Stimulated activated CD8-positive, alpha-beta memory T cell treated with anti-CD3 and anti-CD28 coated beads, Interleukin-12 subunit alpha, Interleukin-12 subunit beta, amount 100 ng/mL, for 4 hours (primary cell): Measurements from ENCODE around the gene TPM2.
"Not testable (repeated sequence)": the region's sequence is repeated elsewhere in the genome, so short reads cannot be mapped to it uniquely, and the experiment has no call there.

ENCODE experiments used
- DNase-seq: peaks from one replicate; pipeline ENCODE4 v3.0.0-alpha.2; 2020; ENCODE audit warnings: low read depth

The TPM2 gene

DNA sequence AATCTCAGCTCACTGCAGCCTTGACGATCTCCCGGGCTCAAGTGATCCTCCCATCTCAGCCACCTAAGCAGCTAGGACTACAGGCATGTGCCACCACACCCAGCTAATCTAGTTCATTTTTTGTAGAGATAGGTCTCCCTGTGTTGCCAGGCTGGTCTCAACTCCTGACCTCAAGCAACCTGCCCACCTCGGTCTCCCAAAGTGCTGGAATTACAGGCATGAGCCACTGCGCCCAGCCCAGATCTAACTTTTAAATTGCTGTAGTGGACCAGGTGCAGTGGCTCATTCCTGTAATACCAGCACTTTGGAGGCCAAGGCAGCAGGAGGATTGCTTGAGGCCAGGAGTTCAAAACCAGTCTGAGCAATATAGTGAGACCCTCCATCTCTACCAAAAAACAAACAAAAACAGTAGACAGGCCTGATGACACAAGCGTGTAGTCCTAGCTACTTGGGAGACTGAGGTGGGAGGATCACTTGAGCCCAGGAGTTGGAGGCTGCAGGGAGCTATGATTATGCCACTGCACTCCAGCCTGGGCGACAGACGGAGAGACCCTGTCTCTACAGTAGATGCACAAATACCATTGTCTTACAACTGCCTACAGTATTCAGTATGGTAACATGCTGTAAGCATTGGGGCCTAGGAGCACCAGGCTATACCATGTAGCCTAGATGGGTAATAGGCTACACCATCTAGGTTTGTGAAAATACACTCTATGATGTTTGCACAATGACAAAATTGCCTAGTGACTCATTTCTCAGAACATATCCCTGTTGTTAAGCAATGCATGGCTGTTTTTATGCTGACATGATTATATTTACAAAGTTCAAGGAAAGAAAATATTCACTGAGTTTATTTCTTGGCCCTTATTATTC is 37.5 kb downstream of the TPM2 start:
- no peak for DNase-seq

DNA sequence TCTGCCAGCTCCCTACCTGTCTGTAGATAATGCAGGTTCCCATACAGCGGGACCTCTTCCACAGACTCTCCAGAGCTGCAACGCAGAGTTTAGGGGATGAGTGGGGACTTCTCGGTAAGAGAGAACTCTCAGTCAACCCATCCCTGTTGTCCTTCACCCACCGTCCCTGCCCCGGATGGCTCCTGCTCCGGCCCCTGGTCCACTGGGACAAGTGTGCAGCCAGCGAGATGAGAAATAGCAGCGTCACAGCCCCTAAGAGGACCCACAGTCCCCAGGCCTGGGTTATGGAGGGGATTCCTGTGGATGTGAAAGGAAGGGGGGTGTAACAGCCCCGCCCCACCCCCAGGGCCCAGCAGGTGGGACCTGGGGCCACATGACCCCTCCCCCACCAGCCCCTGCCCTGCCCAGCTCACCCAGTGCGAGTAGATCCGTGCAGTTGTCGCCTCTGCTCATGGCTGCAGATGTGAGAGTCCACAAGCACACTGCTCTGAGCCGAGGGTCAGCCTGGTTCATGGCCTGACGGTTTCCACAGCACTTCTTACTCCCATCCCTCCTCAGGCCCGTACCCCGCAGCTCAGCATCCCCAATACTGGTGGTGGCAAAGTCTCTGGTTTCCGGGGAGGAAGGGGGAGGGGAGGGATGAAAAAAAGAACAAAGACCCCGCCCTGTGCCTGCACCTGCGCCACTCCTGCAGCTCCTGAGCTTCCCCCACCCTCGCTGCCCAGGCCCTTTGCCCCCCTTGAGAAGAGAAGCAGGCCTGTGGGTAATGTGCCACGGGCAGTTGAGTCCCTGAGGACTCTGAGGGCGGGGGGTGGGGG is 39.2 kb downstream of the TPM2 start, which contains the start of gene SIT1:
TSS of gene SIT1 (minus strand) at position 591 of the 818 bp plus-strand sequence. CDS start at position 513, 78 bp downstream.
- DNase-seq, result no peak

GRCh38 chr9:35649431-35650340 is 40.0 kb downstream of the TPM2 start:
- no peak for DNase-seq

GRCh38 chr9:35646533-35647265 is 43.0 kb downstream of the TPM2 start:
- DNase-seq, result peak; percentile 83

GRCh38 chr9:35646153-35646532 is 43.6 kb downstream of the TPM2 start:
- DNase-seq, result no peak

DNA sequence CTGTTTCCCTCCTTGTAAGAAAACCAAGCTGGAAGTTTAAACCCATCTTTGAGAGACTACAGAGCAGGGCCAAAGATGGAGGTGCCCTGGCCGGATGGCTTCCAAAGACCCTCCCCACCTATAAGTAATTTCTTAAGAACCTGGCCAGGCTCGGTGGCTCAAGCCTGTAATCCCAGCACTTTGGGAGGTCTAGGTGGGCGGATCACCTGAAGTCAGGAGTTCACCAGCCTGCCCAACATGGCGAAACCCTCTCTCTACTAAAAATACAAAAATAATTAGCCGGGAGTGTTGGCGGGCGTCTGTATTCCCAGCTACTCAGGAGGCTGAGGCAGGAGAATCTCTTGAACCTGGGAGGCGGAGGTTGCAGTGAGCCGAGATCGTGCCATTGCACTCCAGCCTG is 44.0 kb downstream of the TPM2 start:
- not testable (repeated sequence) for DNase-seq

DNA sequence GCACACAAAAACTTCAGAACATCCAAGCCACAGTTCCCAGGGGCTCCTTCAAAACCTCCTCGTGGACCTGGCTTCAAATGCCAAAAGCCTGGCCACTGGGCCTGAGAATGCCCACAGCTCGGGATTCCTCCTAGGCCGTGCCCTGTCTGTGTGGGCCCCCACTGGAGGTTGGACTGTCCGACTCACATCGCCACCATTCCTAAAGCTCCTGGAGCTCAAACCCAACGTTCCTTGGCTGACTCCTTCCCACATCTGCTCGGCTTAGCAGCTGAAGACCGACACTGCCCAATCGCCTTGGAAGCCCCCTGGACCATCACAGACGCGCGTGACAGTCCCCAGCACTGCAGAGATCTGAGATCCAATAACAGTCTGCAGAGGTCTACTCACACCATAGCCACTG is 46.7 kb downstream of the TPM2 start:
- no peak for DNase-seq

DNA sequence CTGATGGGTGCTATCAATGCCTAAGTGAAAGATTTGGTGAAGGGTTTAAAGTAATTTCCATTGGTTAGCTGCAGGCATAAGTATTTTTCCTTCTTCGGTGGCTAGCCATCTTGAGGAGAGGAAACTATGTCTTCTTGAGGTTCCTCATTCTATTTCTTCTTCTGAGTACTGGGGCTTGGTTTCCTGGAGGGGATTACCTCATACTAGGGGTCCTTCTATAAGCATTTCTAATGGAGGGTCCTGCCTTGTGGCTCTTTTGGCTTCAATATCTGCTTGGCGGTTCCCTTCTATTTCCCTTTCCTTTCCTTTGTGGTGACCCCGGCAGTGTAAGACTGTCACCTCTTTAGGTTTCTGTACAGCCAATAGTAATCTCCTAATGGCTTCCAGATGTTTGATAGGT is 48.2 kb downstream of the TPM2 start:
- not testable (repeated sequence) for DNase-seq

GRCh38 chr9:35640431-35640830 is 49.3 kb downstream of the TPM2 start:
- not testable (repeated sequence) for DNase-seq

GRCh38 chr9:35639631-35640030 is 50.1 kb downstream of the TPM2 start:
- no peak for DNase-seq

GRCh38 chr9:35639225-35639624 is 50.5 kb downstream of the TPM2 start:
- DNase-seq, result not testable (repeated sequence)

DNA sequence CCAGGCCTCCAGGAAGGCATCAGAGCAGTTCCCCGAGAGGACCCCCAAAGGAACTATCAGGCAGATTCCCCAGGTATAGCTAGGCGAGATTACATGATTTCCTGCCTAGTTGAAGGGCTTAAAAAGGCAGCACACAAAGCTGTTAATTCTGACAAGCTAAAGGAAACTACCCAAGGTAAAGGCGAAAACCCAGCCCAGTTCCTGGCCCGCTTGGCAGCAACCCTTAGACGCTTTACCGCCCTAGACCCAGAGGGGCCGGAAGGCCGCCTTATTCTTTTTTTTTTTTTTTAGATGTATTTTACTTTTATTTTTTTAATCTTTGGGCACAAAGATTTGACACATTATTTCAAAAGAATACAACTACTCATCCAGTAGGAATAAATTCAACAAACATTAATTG is 51.0 kb downstream of the TPM2 start:
- DNase-seq, result not testable (repeated sequence)

DNA sequence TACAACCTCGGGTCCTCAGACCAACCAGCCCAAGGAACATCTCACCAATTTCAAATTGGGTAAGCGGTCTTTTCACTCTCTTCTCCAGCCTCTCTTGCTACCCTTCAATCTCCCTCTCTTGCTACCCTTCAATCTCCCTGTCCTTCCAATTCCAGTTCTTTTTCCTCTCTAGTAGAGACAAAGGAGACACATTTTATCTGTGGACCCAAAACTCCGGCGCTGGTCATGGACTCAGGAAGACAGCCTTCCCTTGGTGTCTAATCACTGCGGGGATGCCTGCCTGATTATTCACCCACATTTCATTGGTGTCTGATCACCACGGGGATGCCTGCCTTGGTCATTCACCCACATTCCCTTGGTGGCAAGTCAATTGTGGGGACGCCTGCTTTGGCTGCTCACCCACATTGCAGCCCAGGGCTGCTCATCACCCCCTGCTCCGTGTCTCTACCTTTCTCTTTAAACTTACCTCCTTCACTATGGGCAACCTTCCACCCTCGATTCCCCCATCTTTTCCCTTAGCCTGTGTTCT is 52.2 kb downstream of the TPM2 start:
- not testable (repeated sequence) for DNase-seq

DNA sequence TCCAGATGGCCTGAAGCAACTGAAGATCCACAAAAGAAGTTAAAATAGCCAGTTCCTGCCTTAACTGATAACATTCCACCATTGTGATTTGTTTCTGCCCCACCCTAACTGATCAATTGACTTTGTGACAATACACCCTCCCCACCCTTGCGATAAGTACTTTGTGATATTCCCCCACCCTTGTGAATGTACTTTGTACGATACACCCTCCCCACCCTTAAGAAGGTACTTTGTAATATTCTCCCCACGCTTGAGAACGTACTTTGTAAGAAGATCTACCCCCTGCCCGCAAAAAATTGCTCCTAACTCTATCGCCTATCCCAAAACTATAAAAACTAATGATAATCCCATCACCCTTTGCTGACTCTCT is 52.9 kb downstream of the TPM2 start:
- DNase-seq, result not testable (repeated sequence)

- DNase-seq, result no peak
Observed at GRCh38 chr9:35636135-35636876, 53.4 kb downstream of the TPM2 start.

- no peak for DNase-seq
Observed at GRCh38 chr9:35635730-35636129, 54.0 kb downstream of the TPM2 start.
